CD8-positive, alpha-beta memory T cell (primary cell): Measurements from ENCODE around the gene ACOX2. TPM values are rescaled to one million over a fixed set of nuclear protein-coding genes. Genes with fewer than 3 reads are reported as not detected.

Source experiments
- CTCF ChIA-PET: fragments of 350-600 bp; sonication (Branson Sonifier 250); formaldehyde crosslinking; loops from one replicate; lab custom pipeline; 2021; ENCODE audit warnings: antibody characterized with exemption; lab: Charles Lee
- POLR2A ChIA-PET: fragments of 350-600 bp; sonication (Branson Sonifier 250); formaldehyde crosslinking; loops from one replicate; lab custom pipeline; 2021; ENCODE audit warnings: antibody characterized with exemption; lab: Charles Lee
- DNase-seq, 5 donors: peaks; one replicate each; pipeline versions ENCODE4 v3.0.0 to v3.0.0-alpha.2; 2020 to 2022; ENCODE audit warnings: mixed read lengths in 1 of 5
- H3K27ac ChIP-seq: one replicate; pipeline ENCODE4 v1.7.0; 2013; ENCODE audit warnings: low read depth, mild to moderate bottlenecking, low read length, moderate library complexity
- H3K27me3 ChIP-seq: 2 replicates; pipeline ENCODE4 v1.7.0; 2013; ENCODE audit warnings: low read length, mild to moderate bottlenecking; ENCODE audit not compliant: insufficient read depth, poor library complexity, severe bottlenecking
- H3K36me3 ChIP-seq: 2 replicates; pipeline ENCODE4 v1.7.0; 2013; ENCODE audit warnings: mild to moderate bottlenecking, low read length, moderate library complexity; ENCODE audit not compliant: insufficient read depth
- H3K4me1 ChIP-seq: 2 replicates; pipeline ENCODE4 v1.7.0; 2013; ENCODE audit warnings: mild to moderate bottlenecking, low read length, moderate library complexity; ENCODE audit not compliant: insufficient read depth
- H3K4me3 ChIP-seq: 2 replicates; pipeline ENCODE4 v1.7.0; 2013; ENCODE audit warnings: mild to moderate bottlenecking, low read length
- H3K9me3 ChIP-seq: 2 replicates; pipeline ENCODE4 v1.7.0; 2013; ENCODE audit warnings: mild to moderate bottlenecking, low read length
- H3K27ac Mint-ChIP-seq, 8 donors: one replicate each; pipeline ENCODE4 v1.8.0; 2020 to 2021; ENCODE audit warnings: mixed read lengths in 8 of 8, mild to moderate bottlenecking in 6 of 8, inconsistent platforms in 3 of 8, moderate library complexity in 3 of 8
- H3K27me3 Mint-ChIP-seq, 2 donors: one replicate each; pipeline ENCODE4 v1.8.0; 2020 to 2021; ENCODE audit warnings: mixed read lengths in 2 of 2, mild to moderate bottlenecking in 1 of 2, moderate library complexity in 1 of 2
- H3K36me3 Mint-ChIP-seq, 3 donors: one replicate each; pipeline ENCODE4 v1.8.0; 2020 to 2021; ENCODE audit warnings: mixed read lengths in 3 of 3, inconsistent platforms in 1 of 3, mild to moderate bottlenecking in 1 of 3
- H3K4me1 Mint-ChIP-seq, 3 donors: one replicate each; pipeline ENCODE4 v1.8.0; 2020 to 2021; ENCODE audit warnings: mixed read lengths in 3 of 3, inconsistent platforms in 1 of 3, mild to moderate bottlenecking in 1 of 3
- H3K4me3 Mint-ChIP-seq, 7 donors: one replicate each; pipeline ENCODE4 v1.8.0; 2020 to 2021; ENCODE audit warnings: mixed read lengths in 7 of 7, mild to moderate bottlenecking in 6 of 7, moderate library complexity in 4 of 7, inconsistent platforms in 2 of 7
- H3K9me3 Mint-ChIP-seq, 5 donors: one replicate each; pipeline ENCODE4 v1.8.0; 2020 to 2022; ENCODE audit warnings: mixed read lengths in 5 of 5, mild to moderate bottlenecking in 3 of 5, moderate library complexity in 2 of 5, inconsistent platforms in 1 of 5
- polyA plus RNA-seq: library from polyadenylated mRNA; unstranded; fragments of 300-500 nt; fragmentation: Illumina TruSeq; gene quantifications from one replicate; pipeline ENCODE4 v1.2.3, GENCODE V29; 2021
- total RNA-seq, 2 experiments: library from RNA; stranded (reverse); gene quantifications; one replicate each; pipeline ENCODE4 v1.2.3, GENCODE V29; 2021

The ACOX2 gene
- total and polyA plus RNA-seq, 3 experiments from 2014 or later: not detected

GRCh38 chr3:58577269-58577821 lies 40.4 kb upstream of the ACOX2 start, which contains the start of gene FAM107A:
FAM107A (minus strand) TSS chr3:58577391; CDS start chr3:58569860, 7,531 bp downstream.
- H3K4me1 ChIP-seq: no peaks in the 10 kb centered on the region
- H3K36me3 Mint-ChIP-seq: peaks cover 0 to 3% (median 0%) of the 10 kb centered on the region in 3 donors
- no peaks in the 10 kb centered on the region for H3K9me3 Mint-ChIP-seq
- H3K36me3 ChIP-seq: no peaks in the 10 kb centered on the region
- POLR2A ChIA-PET: no interaction called here
- no peaks in the 10 kb centered on the region for H3K9me3 ChIP-seq
- no peak within 1 kb of the TSS for H3K4me3 ChIP-seq
- no peak for DNase-seq
- CTCF ChIA-PET: interaction anchor here (1.6 kb wide), 1 partner anchor 8 kb away, joined by 6 read pairs; no protein-coding TSS in a partner anchor
- no peak within 1 kb of the TSS for H3K27ac ChIP-seq
- no peaks in the 10 kb centered on the region for H3K4me1 Mint-ChIP-seq
- no peak within 1 kb of the TSS for H3K27ac Mint-ChIP-seq
- H3K4me3 Mint-ChIP-seq: no peak within 1 kb of the TSS
- peaks cover 12 to 13% of the 10 kb centered on the region in 2 donors for H3K27me3 Mint-ChIP-seq
- H3K27me3 ChIP-seq: peaks cover 3% of the 10 kb centered on the region

DNA sequence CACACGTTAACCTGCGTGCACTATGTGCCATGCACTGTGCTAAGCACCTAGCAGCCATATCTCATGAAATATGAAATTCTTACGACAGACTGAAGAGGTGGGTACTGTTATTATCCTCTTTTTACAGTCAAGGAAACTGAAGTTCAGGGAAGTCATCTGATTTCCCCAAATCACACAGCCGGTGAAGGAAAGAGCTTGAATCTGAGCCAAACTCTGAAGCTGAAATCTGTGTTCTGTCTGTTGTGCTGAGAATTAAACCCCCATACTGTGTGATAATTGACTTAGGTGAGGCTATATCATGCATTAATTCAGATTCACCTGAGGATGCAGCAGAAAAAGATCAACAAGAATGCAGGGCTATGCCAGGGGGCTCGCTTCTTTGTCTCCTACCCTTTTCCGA lies 39.7 kb upstream of the ACOX2 start:
- ChIA-PET POLR2A (no interaction called here), CTCF (no interaction called here)
- H3K4me3 Mint-ChIP-seq: no peak overlapping the region
- H3K36me3 Mint-ChIP-seq: peaks cover 0 to 3% (median 0%) of the 10 kb centered on the region in 3 donors
- Histone ChIP-seq H3K27ac (no peak overlapping the region), H3K27me3 (peaks cover 3% of the 10 kb centered on the region), H3K36me3 (no peaks in the 10 kb centered on the region), H3K4me1 (no peaks in the 10 kb centered on the region), H3K9me3 (no peaks in the 10 kb centered on the region), H3K4me3 (no peak overlapping the region)
- no peak overlapping the region for H3K27ac Mint-ChIP-seq
- H3K27me3 Mint-ChIP-seq: peaks cover 11% of the 10 kb centered on the region in 2 donors
- H3K9me3 Mint-ChIP-seq: no peaks in the 10 kb centered on the region
- H3K4me1 Mint-ChIP-seq: no peaks in the 10 kb centered on the region
- DNase-seq: no peak

- no peak overlapping the region for H3K4me3 Mint-ChIP-seq
- H3K36me3 ChIP-seq: no peaks in the 10 kb centered on the region
- no peak overlapping the region for H3K4me3 ChIP-seq
- H3K9me3 Mint-ChIP-seq: no peaks in the 10 kb centered on the region
- peaks cover 3% of the 10 kb centered on the region for H3K27me3 ChIP-seq
- no peaks in the 10 kb centered on the region for H3K9me3 ChIP-seq
- ChIA-PET CTCF (no interaction called here), POLR2A (no interaction called here)
- no peaks in the 10 kb centered on the region for H3K4me1 ChIP-seq
- H3K27me3 Mint-ChIP-seq: peaks cover 7 to 11% of the 10 kb centered on the region in 2 donors
- H3K27ac ChIP-seq: no peak overlapping the region
- no peak overlapping the region for H3K27ac Mint-ChIP-seq
- H3K4me1 Mint-ChIP-seq: no peaks in the 10 kb centered on the region
- no peak for DNase-seq
- H3K36me3 Mint-ChIP-seq: no peaks in the 10 kb centered on the region
Measured at GRCh38 chr3:58575971-58576652, 39.1 kb upstream of the ACOX2 start.

GRCh38 chr3:58574682-58575081 lies 37.7 kb upstream of the ACOX2 start:
- Histone ChIP-seq H3K36me3 (no peaks in the 10 kb centered on the region), H3K27ac (no peak overlapping the region), H3K4me1 (no peaks in the 10 kb centered on the region), H3K27me3 (peaks cover 3% of the 10 kb centered on the region), H3K9me3 (no peaks in the 10 kb centered on the region), H3K4me3 (no peak overlapping the region)
- no peak overlapping the region for H3K4me3 Mint-ChIP-seq
- no peaks in the 10 kb centered on the region for H3K9me3 Mint-ChIP-seq
- peaks cover 7 to 11% of the 10 kb centered on the region in 2 donors for H3K27me3 Mint-ChIP-seq
- no peak for DNase-seq
- peak overlapping the region in 1 of 8 donors; percentile 8 for H3K27ac Mint-ChIP-seq
- ChIA-PET POLR2A (no interaction called here), CTCF (interaction anchor here (2.6 kb wide), 1 partner anchor 10 kb away, joined by 10 read pairs; no protein-coding TSS in a partner anchor)
- no peaks in the 10 kb centered on the region for H3K36me3 Mint-ChIP-seq
- no peaks in the 10 kb centered on the region for H3K4me1 Mint-ChIP-seq

GRCh38 chr3:58574106-58574505 lies 37.1 kb upstream of the ACOX2 start:
- no peak overlapping the region for H3K4me3 Mint-ChIP-seq
- Histone ChIP-seq H3K27me3 (peaks cover 3% of the 10 kb centered on the region), H3K36me3 (no peaks in the 10 kb centered on the region), H3K9me3 (no peaks in the 10 kb centered on the region), H3K4me3 (no peak overlapping the region), H3K27ac (no peak overlapping the region), H3K4me1 (no peaks in the 10 kb centered on the region)
- DNase-seq: no peak
- no peaks in the 10 kb centered on the region for H3K36me3 Mint-ChIP-seq
- H3K27ac Mint-ChIP-seq: no peak overlapping the region
- no peaks in the 10 kb centered on the region for H3K9me3 Mint-ChIP-seq
- CTCF ChIA-PET: interaction anchor here (2.6 kb wide), 1 partner anchor 11 kb away, joined by 10 read pairs; no protein-coding TSS in a partner anchor
- POLR2A ChIA-PET: no interaction called here
- peaks cover 7 to 11% of the 10 kb centered on the region in 2 donors for H3K27me3 Mint-ChIP-seq
- peaks cover 0 to under 1% (median 0%) of the 10 kb centered on the region in 3 donors for H3K4me1 Mint-ChIP-seq

- no peak overlapping the region for H3K27ac Mint-ChIP-seq
- ChIA-PET POLR2A (no interaction called here), CTCF (interaction anchor here (2.6 kb wide), 1 partner anchor 11 kb away, joined by 10 read pairs; no protein-coding TSS in a partner anchor)
- H3K4me3 ChIP-seq: no peak overlapping the region
- no peaks in the 10 kb centered on the region for H3K36me3 ChIP-seq
- peaks cover 12 to 15% of the 10 kb centered on the region in 2 donors for H3K27me3 Mint-ChIP-seq
- H3K27ac ChIP-seq: no peak overlapping the region
- no peak for DNase-seq
- peaks cover 3% of the 10 kb centered on the region for H3K27me3 ChIP-seq
- no peaks in the 10 kb centered on the region for H3K36me3 Mint-ChIP-seq
- no peaks in the 10 kb centered on the region for H3K4me1 ChIP-seq
- H3K4me3 Mint-ChIP-seq: no peak overlapping the region
- peaks cover 4 to 5% (median 5%) of the 10 kb centered on the region in 3 donors for H3K4me1 Mint-ChIP-seq
- H3K9me3 ChIP-seq: no peaks in the 10 kb centered on the region
- H3K9me3 Mint-ChIP-seq: no peaks in the 10 kb centered on the region
Measured at GRCh38 chr3:58573640-58574039, 36.6 kb upstream of the ACOX2 start.

DNA sequence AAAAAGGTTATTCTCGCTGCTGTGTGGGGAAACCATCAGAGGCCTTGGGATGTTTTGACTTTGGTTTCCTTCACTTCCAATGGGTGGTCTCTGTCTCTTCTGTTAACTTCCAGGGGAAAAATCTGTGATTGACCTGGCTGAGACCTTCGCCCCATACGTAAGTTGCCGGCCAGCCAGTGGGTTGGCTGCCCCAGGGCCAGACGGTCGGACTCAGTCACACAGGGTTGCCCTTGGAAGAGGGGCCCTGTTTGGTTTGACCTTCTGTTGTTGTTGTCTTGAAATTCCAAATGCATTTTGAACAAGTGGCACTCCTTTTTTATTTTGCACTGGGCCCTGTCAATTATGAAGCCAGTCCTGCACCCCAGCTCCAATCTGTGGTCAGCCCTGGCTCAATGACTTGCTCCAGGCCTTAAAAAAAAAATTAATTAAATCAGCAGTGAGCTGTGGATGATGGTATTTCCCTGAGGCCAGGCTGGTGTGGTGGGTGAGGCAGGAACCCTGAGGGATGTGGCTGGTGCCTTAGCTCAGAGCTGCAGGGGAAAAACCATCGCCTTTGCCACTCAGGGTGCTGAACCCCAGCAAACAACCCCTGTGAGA lies 35.7 kb upstream of the ACOX2 start:
- ChIA-PET POLR2A (no interaction called here), CTCF (interaction anchor here (1.5 to 2.6 kb wide), 2 partner anchors 12 to 59 kb away, joined by 3 to 10 read pairs; no protein-coding TSS in a partner anchor)
- no peaks in the 10 kb centered on the region for H3K9me3 Mint-ChIP-seq
- H3K4me1 Mint-ChIP-seq: peaks cover 6 to 7% (median 7%) of the 10 kb centered on the region in 3 donors
- H3K36me3 Mint-ChIP-seq: no peaks in the 10 kb centered on the region
- no peaks in the 10 kb centered on the region for H3K36me3 ChIP-seq
- no peak overlapping the region for H3K27ac ChIP-seq
- no peak overlapping the region for H3K4me3 ChIP-seq
- H3K9me3 ChIP-seq: no peaks in the 10 kb centered on the region
- no peak overlapping the region for H3K4me3 Mint-ChIP-seq
- DNase-seq: no peak
- no peaks in the 10 kb centered on the region for H3K4me1 ChIP-seq
- peaks cover 14 to 15% of the 10 kb centered on the region in 2 donors for H3K27me3 Mint-ChIP-seq
- peaks cover 3% of the 10 kb centered on the region for H3K27me3 ChIP-seq
- no peak overlapping the region for H3K27ac Mint-ChIP-seq
